Measurements from ENCODE around the gene UNC119B. TPM values are rescaled to one million over a fixed set of nuclear protein-coding genes. Genes with fewer than 3 reads are reported as not detected.

Gene UNC119B
- total RNA-seq, 1 donor from 2014 or later: 26.8 TPM

DNA sequence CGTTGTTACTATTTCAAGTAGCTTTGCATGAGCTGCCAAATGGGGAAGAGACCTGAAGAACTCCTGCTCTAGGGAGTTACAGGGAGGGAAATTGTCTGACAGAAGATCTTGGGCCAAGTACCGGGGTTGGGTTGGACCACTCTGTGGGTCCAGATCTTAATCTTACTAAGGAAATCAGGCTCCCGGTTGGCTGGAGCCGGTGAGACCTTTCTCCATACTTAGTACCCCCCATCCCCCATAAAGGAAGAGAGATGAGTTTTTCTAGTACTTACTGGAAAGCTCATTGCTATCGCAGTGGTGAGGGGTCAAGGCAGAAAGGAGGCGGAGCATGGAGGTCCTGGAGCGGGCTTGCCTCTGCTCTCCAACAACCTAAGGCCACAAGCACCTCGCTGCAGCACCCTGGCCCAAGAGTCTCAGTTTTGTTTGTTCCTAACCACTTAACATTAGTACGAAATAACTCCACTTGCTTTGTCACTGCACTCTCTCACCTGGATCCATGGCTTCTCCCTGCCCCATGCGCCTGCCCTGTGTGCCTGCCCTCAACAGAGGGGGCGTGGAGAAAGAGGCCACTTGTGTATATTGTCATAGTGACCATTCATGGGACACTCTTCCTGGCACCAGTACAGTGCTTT lies 6.8 kb upstream of the UNC119B start:
- Histone ChIP-seq H3K27ac (no peak overlapping the region), H3K36me3 (peaks cover 20 to 44% of the 10 kb centered on the region in 2 donors)
- no peak for TF ChIP-seq CTCF (IDR thresholded peaks at IDR 0.05)

GRCh38 chr12:120705618-120706017 lies 4.6 kb upstream of the UNC119B start:
- Histone ChIP-seq H3K27me3 (no peaks in the 10 kb centered on the region), H3K27ac (no peak overlapping the region), H3K36me3 (peaks cover 5 to 24% of the 10 kb centered on the region in 2 donors), H3K4me3 (no peak overlapping the region), H3K9me3 (no peaks in the 10 kb centered on the region), H3K4me1 (peaks cover 0 to 2% of the 10 kb centered on the region in 2 donors)
- intact Hi-C loops (cut with DNase I): no loop called here
- no peak for DNase-seq (ENCODE audit: low spot score in 2 of 2)
- no peak for TF ChIP-seq CTCF (IDR thresholded peaks at IDR 0.05)

More for the DNA sequence above, 6.8 kb upstream of the UNC119B start:
- no peak for DNase-seq (ENCODE audit: low spot score in 2 of 2)
- no peaks in the 10 kb centered on the region for H3K27me3 ChIP-seq
- H3K9me3 ChIP-seq: no peaks in the 10 kb centered on the region
- no peak overlapping the region for H3K4me3 ChIP-seq
- no peaks in the 10 kb centered on the region for H3K4me1 ChIP-seq
- intact Hi-C loops (cut with DNase I): no loop called here

DNA sequence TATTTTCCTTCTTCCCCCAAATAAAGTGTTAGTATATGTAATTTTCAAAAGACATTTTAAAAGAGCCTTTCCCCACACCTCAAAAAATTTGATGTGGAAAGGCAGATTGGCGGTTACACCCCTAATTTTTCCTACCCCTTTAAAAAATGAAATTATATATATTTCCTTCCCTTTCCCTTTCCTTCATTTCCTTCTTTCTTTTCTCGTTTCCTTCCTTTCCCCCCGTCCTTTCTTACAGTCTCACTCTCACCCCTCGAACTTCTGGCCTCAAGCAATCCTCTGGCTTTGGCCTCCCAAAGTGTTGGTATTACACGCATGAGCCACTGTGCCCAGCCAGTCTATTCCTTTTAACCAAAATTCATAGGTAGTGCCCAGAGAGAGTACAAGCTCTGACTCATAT lies 4.2 kb upstream of the UNC119B start:
- Histone ChIP-seq H3K27ac (no peak overlapping the region), H3K4me1 (peaks cover 0 to 2% of the 10 kb centered on the region in 2 donors), H3K9me3 (no peaks in the 10 kb centered on the region), H3K36me3 (peaks cover 5 to 20% of the 10 kb centered on the region in 2 donors), H3K4me3 (no peak overlapping the region), H3K27me3 (no peaks in the 10 kb centered on the region)
- intact Hi-C loops (cut with DNase I): no loop called here
- no peak for DNase-seq (ENCODE audit: low spot score in 2 of 2)
- TF ChIP-seq CTCF (IDR thresholded peaks at IDR 0.05): no peak

- intact Hi-C loops (cut with DNase I): no loop called here
- DNase-seq (ENCODE audit: low spot score in 2 of 2): no peak
Observed at GRCh38 chr12:120708651-120709050, 1.6 kb upstream of the UNC119B start.

DNA sequence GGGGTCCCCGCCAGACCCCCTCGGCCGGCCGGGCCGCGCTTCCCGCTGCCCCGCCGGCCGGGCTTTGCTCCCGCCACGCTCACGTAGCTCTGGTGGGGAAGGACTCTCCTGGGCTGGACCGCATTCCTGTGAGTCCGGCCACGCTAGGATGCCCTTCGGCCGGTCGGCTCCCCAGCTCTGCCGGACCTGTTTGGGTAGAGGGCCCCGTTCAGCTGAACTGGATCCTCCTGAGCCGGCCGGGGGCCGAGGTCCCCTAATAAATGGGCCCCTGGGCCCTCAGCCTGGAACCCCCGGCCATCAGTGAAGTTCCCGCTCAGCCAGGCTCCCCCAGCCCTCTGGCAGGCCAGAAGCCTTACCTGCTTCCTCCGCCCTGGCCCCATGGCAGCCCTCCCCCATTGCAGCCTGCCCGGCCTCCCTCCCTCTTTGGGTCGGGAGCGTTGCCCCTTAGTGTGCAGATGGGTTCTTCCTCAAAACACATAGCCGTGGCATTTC lies 593 bp downstream of the UNC119B start:
- peak overlapping the region; percentile 72 to 86 for H3K27ac ChIP-seq
- H3K9me3 ChIP-seq: no peaks in the 10 kb centered on the region
- no peak for DNase-seq (ENCODE audit: low spot score in 2 of 2)
- H3K36me3 ChIP-seq: peaks cover 6 to 17% of the 10 kb centered on the region in 2 donors
- TF ChIP-seq CTCF (IDR thresholded peaks at IDR 0.05): peak in 1 of 3 experiments; percentile 5
- H3K27me3 ChIP-seq: no peaks in the 10 kb centered on the region
- intact Hi-C loops (cut with DNase I): loop anchor here (1.0 kb wide), 2 partner anchors 24 to 64 kb away; partner anchors contain the start of gene MLEC
- peaks cover 0 to 9% of the 10 kb centered on the region in 2 donors for H3K4me1 ChIP-seq
- H3K4me3 ChIP-seq: peak overlapping the region; percentile 72 to 82

More at GRCh38 chr12:120708651-120709050, 1.6 kb upstream of the UNC119B start:
- Histone ChIP-seq H3K4me1 (peaks cover 0 to 9% of the 10 kb centered on the region in 2 donors), H3K4me3 (no peak overlapping the region), H3K27ac (no peak overlapping the region), H3K27me3 (no peaks in the 10 kb centered on the region), H3K9me3 (no peaks in the 10 kb centered on the region), H3K36me3 (peaks cover 0 to 3% of the 10 kb centered on the region in 2 donors)
- no peak for TF ChIP-seq CTCF (IDR thresholded peaks at IDR 0.05)

Measured in ascending aorta (tissue), 2 donors.